PFSK-1 (cell line): ENCODE data around the gene RUNX1.

ENCODE experiments used
- FOXP2 ChIP-seq: optimal IDR thresholded peaks from 2 replicates; pipeline ENCODE3; 2011; ENCODE audit warnings: borderline replicate concordance, control low read depth, inconsistent platforms; ENCODE audit not compliant: insufficient read depth; ENCODE audit errors: extremely low read length, extremely low read depth
- POLR2AphosphoS5 ChIP-seq: IDR thresholded peaks from 2 replicates; pipeline ENCODE4 v1.6.1; 2012; ENCODE audit warnings: low read depth, mild to moderate bottlenecking, control low read depth, low read length, moderate library complexity
- SIN3A ChIP-seq: IDR thresholded peaks from 2 replicates; pipeline ENCODE4 v1.6.1; 2012; ENCODE audit warnings: mild to moderate bottlenecking, low read length, moderate library complexity, borderline replicate concordance; ENCODE audit not compliant: insufficient read depth
- TAF1 ChIP-seq: IDR thresholded peaks from 2 replicates; pipeline ENCODE4 v1.6.1; 2012; ENCODE audit warnings: low read length, control low read depth, borderline replicate concordance; ENCODE audit not compliant: insufficient read depth
- TF ChIP-seq, protein P1 (sequence below), 2 experiments: IDR thresholded peaks; 2 replicates each; pipeline versions ENCODE4 v1.6.1 to v1.8.0; 2011 to 2012; ENCODE audit warnings: low read depth in 2 of 2, low read length in 2 of 2, control low read depth in 1 of 2, inconsistent platforms in 1 of 2, mild to moderate bottlenecking in 1 of 2, moderate library complexity in 1 of 2; ENCODE audit not compliant: insufficient read depth in 1 of 2

RUNX1 gene

DNA sequence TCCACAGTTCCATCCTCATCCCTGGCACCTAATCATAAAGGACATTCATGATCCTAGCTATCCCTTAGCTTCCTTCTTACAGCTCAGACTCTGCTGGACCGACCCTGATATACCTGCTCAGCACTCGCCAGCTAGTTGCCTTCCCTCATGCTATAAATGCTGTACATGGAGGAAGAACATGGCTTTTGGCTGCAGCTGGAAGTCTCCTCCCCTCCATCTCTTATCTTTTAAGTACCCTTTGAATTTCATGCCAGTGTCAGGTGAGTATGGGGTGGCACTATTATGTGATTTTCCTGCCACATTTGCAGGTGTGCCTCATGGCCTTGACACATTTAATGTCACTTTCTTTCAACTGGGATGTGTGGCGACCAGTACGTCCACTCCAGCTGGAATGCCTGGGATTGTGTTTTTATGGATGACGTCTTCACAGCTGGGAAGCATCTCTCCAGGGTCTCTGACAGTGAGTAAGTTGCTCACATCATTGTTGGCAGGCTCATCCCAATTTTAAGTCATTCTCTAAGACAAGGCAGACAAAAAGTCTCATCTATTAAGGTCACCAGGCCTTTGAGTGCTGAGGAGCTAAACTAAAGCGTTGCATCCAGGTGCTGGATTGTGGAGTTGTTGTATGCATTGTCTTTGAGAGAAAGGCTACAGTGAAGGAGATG is 43.4 kb downstream of the RUNX1 start:
- TF ChIP-seq, protein P1, sequence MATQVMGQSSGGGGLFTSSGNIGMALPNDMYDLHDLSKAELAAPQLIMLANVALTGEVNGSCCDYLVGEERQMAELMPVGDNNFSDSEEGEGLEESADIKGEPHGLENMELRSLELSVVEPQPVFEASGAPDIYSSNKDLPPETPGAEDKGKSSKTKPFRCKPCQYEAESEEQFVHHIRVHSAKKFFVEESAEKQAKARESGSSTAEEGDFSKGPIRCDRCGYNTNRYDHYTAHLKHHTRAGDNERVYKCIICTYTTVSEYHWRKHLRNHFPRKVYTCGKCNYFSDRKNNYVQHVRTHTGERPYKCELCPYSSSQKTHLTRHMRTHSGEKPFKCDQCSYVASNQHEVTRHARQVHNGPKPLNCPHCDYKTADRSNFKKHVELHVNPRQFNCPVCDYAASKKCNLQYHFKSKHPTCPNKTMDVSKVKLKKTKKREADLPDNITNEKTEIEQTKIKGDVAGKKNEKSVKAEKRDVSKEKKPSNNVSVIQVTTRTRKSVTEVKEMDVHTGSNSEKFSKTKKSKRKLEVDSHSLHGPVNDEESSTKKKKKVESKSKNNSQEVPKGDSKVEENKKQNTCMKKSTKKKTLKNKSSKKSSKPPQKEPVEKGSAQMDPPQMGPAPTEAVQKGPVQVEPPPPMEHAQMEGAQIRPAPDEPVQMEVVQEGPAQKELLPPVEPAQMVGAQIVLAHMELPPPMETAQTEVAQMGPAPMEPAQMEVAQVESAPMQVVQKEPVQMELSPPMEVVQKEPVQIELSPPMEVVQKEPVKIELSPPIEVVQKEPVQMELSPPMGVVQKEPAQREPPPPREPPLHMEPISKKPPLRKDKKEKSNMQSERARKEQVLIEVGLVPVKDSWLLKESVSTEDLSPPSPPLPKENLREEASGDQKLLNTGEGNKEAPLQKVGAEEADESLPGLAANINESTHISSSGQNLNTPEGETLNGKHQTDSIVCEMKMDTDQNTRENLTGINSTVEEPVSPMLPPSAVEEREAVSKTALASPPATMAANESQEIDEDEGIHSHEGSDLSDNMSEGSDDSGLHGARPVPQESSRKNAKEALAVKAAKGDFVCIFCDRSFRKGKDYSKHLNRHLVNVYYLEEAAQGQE (IDR thresholded peaks at IDR 0.05; ENCODE audit: insufficient read depth in 1 of 2, low read depth in 2 of 2, low read length in 2 of 2) = no peak
- TF ChIP-seq TAF1 (no peak), FOXP2 (no peak), SIN3A (no peak), POLR2AphosphoS5 (no peak)

DNA sequence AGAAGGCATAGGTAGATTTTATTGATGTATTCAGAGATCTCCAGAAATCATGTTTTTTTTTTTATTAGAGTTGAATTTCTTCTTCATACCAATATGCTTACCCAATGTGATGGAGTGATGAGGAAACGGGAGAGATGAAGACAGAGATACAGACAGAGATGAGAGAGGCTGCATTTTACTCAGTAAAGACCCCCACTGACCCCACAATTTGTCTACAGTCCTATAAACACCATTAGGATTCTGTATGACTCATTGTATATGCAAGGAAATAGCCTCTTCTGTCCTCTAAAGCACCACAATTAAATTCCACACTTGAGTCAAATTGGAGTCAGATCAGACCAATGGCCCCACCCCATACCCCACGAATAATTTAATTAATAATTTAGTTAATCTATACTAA is 44.0 kb downstream of the RUNX1 start:
- TF ChIP-seq, protein P1 (IDR thresholded peaks at IDR 0.05; ENCODE audit: insufficient read depth in 1 of 2, low read depth in 2 of 2, low read length in 2 of 2) = no peak

DNA sequence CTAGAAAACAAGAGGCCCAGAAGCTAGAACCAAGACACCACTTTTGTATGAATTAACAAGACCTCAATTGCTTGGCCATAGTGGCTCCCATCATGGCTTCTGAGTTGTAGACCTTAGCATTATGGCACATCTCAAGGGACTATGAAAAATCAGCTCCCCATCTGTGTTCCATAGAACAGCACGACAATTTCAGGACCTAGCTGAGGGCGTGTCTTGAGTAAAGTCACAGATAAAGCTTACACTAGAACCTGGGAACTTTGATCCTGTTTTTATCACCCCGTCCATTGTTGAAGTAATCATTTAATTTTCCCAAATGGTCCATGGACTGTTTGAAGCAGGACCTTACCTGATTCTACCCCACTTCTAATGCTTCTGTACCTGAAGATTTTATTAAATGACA is 44.8 kb downstream of the RUNX1 start:
- TF ChIP-seq POLR2AphosphoS5 (no peak), FOXP2 (no peak), TAF1 (no peak), SIN3A (no peak)
- TF ChIP-seq, protein P1 (IDR thresholded peaks at IDR 0.05; ENCODE audit: insufficient read depth in 1 of 2, low read depth in 2 of 2, low read length in 2 of 2) = no peak

DNA sequence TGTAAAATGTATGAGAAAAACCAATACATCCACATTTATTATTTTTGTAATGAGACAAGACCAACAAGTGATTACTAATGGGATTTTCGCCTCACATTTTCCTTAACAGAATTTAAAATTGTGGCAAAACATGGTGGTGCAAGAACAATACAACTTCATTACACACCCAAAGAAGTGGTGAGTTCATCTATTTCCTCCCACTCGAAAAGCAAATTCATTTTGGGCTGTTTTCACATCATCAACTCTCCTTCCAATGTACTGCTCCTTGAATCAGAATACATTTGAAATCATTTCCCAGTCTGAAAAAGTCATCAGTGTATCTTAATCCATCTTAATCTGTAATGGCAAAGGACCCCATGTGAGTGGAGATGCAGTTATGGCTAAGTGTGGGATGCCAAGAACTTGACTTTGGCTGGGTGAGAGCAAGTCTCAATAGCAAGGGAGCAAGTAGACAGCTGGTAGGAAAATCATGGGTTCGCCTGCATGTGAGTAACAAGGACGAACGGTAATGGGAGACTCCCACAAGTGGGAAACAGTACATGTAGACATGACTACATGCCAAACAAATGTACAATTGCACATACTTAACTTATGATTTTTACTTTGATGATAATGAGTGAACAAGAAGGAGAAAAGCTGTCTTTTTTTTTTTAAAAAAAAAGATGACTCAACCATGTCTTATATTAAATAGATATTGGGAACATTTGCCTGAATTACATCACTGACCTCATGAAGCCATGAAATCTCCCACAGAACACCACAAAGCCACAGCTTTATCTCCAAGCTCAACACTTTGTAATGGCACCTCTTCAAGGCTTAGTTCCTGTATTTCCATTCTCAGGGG is 46.0 kb downstream of the RUNX1 start:
- TF ChIP-seq TAF1 (no peak), SIN3A (no peak), FOXP2 (no peak), POLR2AphosphoS5 (no peak)
- TF ChIP-seq, protein P1 (IDR thresholded peaks at IDR 0.05; ENCODE audit: insufficient read depth in 1 of 2, low read depth in 2 of 2, low read length in 2 of 2) = no peak
